PC-3 (cell line): Measurements from ENCODE around the gene GZMB.

Experiments
- EZH2 ChIP-seq: fragments of 300-600 bp; sonication (generic); IDR thresholded peaks from one replicate; pipeline ENCODE4 v1.6.1; 2017; ENCODE audit warnings: antibody characterized with exemption, mild to moderate bottlenecking, low read length; ENCODE audit not compliant: unreplicated experiment
- EZH2phosphoT487 ChIP-seq: fragments of 300-600 bp; sonication (generic); IDR thresholded peaks from 2 replicates; pipeline ENCODE4 v1.6.1; 2018; ENCODE audit warnings: mild to moderate bottlenecking, antibody characterized with exemption, low read length, borderline replicate concordance
- TF ChIP-seq, protein P1 (sequence below): fragments of 300-600 bp; sonication (generic); conservative IDR thresholded peaks from 2 replicates; pipeline ENCODE4 v1.5.1; 2017; ENCODE audit warnings: antibody characterized with exemption, low read depth, mild to moderate bottlenecking, low read length

DNA sequence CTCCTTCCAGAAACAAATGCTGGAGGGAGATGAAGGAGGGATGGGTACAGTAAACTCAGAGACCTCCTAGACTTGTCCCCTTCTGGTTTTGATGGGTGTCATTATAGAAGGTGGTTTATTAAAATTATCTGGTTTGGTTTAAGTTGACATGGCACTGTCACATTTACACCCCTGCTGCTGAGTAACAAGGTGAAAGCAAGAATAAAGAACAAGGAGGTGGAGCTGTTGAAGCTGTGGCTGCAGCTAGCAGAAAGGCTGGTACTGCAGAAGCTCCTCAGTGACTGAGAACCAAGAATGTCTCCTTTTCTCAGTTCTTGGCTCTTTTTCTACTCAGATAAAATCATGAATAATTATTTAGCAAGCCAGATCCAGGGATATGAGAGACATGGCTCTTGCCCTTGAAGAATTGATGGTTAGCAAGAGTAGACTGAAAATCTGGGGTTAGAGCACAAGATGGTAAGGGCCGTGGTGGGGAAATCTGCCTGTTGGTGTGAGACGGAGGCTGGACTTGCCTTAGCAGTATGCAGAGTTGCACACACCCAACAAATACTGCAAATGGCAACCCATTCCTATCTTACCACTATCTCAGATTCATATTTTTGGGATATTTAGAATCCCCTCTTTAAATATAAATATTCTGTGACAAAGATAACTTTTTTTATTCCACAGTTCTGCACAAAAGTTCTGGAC is 24.2 kb downstream of the GZMB start, which contains the start of gene GZMH:
- TF ChIP-seq, protein P1, sequence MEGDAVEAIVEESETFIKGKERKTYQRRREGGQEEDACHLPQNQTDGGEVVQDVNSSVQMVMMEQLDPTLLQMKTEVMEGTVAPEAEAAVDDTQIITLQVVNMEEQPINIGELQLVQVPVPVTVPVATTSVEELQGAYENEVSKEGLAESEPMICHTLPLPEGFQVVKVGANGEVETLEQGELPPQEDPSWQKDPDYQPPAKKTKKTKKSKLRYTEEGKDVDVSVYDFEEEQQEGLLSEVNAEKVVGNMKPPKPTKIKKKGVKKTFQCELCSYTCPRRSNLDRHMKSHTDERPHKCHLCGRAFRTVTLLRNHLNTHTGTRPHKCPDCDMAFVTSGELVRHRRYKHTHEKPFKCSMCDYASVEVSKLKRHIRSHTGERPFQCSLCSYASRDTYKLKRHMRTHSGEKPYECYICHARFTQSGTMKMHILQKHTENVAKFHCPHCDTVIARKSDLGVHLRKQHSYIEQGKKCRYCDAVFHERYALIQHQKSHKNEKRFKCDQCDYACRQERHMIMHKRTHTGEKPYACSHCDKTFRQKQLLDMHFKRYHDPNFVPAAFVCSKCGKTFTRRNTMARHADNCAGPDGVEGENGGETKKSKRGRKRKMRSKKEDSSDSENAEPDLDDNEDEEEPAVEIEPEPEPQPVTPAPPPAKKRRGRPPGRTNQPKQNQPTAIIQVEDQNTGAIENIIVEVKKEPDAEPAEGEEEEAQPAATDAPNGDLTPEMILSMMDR, result no peak
- TF ChIP-seq EZH2 (no peak), EZH2phosphoT487 (no peak)
